ENCODE results near the gene CBX5.
A peak's percentile ranks its signal among the peaks of the same experiment; 100 is the strongest.

The CBX5 gene

GRCh38 chr12:54221402-54221984, 58.4 kb downstream of the CBX5 start:
- no peak overlapping the region for H2AFZ ChIP-seq (ENCODE audit: low read depth, low read length)
- H3K27me3 ChIP-seq (ENCODE audit: low read depth, low read length), result peaks cover 23% of the 10 kb centered on the region
- H4K20me1 ChIP-seq (ENCODE audit: insufficient read depth, low read length), result no peaks in the 10 kb centered on the region
- no peaks in the 10 kb centered on the region for H3K79me2 ChIP-seq (ENCODE audit: low read length)
- peaks cover 19% of the 10 kb centered on the region for H3K4me1 ChIP-seq (ENCODE audit: low read length)
- no peak overlapping the region for H3K9ac ChIP-seq (ENCODE audit: low read length)
- H3K4me3 ChIP-seq (ENCODE audit: low read length), result no peak overlapping the region
- no peaks in the 10 kb centered on the region for H3K9me3 ChIP-seq (ENCODE audit: insufficient read depth, low read length)
- H3K36me3 ChIP-seq (replicated peaks; ENCODE audit: low read depth, low read length), result no peaks in the 10 kb centered on the region
- no peak overlapping the region for H3K27ac ChIP-seq (ENCODE audit: low read length)
- no peak overlapping the region for H3K4me2 ChIP-seq (ENCODE audit: low read length)
- TF ChIP-seq EZH2phosphoT487 (IDR thresholded peaks at IDR 0.05; ENCODE audit: low read depth) (no peak), CTCF (IDR thresholded peaks at IDR 0.05; ENCODE audit: low read depth, low read length) (no peak)

- no peaks in the 10 kb centered on the region for H3K9me3 ChIP-seq (ENCODE audit: insufficient read depth, low read length)
- H3K36me3 ChIP-seq (replicated peaks; ENCODE audit: low read depth, low read length), result no peaks in the 10 kb centered on the region
- no peak overlapping the region; the same call in 1 of the 2 replicates for H3K9ac ChIP-seq (ENCODE audit: low read length)
- TF ChIP-seq EZH2phosphoT487 (IDR thresholded peaks at IDR 0.05; ENCODE audit: low read depth) (no peak), CTCF (IDR thresholded peaks at IDR 0.05; ENCODE audit: low read depth, low read length) (no peak)
- H4K20me1 ChIP-seq (ENCODE audit: insufficient read depth, low read length), result no peaks in the 10 kb centered on the region
- H3K4me3 ChIP-seq (ENCODE audit: low read length), result peak overlapping the region; percentile 62; the same call in 1 of the 2 replicates
- H3K4me1 ChIP-seq (ENCODE audit: low read length), result peaks cover 28% of the 10 kb centered on the region
- H3K27ac ChIP-seq (ENCODE audit: low read length), result no peak overlapping the region
- peak overlapping the region; percentile 28; the same call in 1 of the 2 replicates for H2AFZ ChIP-seq (ENCODE audit: low read depth, low read length)
- no peaks in the 10 kb centered on the region for H3K79me2 ChIP-seq (ENCODE audit: low read length)
- H3K27me3 ChIP-seq (ENCODE audit: low read depth, low read length), result peaks cover 31% of the 10 kb centered on the region
- H3K4me2 ChIP-seq (ENCODE audit: low read length), result peak overlapping the region; percentile 59
Observed at GRCh38 chr12:54220567-54220966, 59.4 kb downstream of the CBX5 start.

- peaks cover 31% of the 10 kb centered on the region for H3K27me3 ChIP-seq (ENCODE audit: low read depth, low read length)
- peaks cover 31% of the 10 kb centered on the region for H3K4me1 ChIP-seq (ENCODE audit: low read length)
- no peak overlapping the region for H3K27ac ChIP-seq (ENCODE audit: low read length)
- peak overlapping the region; percentile 28; the same call in 1 of the 2 replicates for H2AFZ ChIP-seq (ENCODE audit: low read depth, low read length)
- no peaks in the 10 kb centered on the region for H4K20me1 ChIP-seq (ENCODE audit: insufficient read depth, low read length)
- no peaks in the 10 kb centered on the region for H3K9me3 ChIP-seq (ENCODE audit: insufficient read depth, low read length)
- H3K4me3 ChIP-seq (ENCODE audit: low read length), result peak overlapping the region; percentile 62
- peak overlapping the region; percentile 12; the same call in 1 of the 2 replicates for H3K9ac ChIP-seq (ENCODE audit: low read length)
- H3K4me2 ChIP-seq (ENCODE audit: low read length), result peak overlapping the region; percentile 59
- no peaks in the 10 kb centered on the region for H3K36me3 ChIP-seq (replicated peaks; ENCODE audit: low read depth, low read length)
- H3K79me2 ChIP-seq (ENCODE audit: low read length), result no peaks in the 10 kb centered on the region
- TF ChIP-seq EZH2phosphoT487 (IDR thresholded peaks at IDR 0.05; ENCODE audit: low read depth), result no peak
- TF ChIP-seq CTCF (IDR thresholded peaks at IDR 0.05; ENCODE audit: low read depth, low read length), result peak; percentile 80
Observed at GRCh38 chr12:54220092-54220557, 59.8 kb downstream of the CBX5 start.

- no peak overlapping the region for H3K27ac ChIP-seq (ENCODE audit: low read length)
- H3K9me3 ChIP-seq (ENCODE audit: insufficient read depth, low read length), result no peaks in the 10 kb centered on the region
- peaks cover 39% of the 10 kb centered on the region for H3K27me3 ChIP-seq (ENCODE audit: low read depth, low read length)
- TF ChIP-seq EZH2phosphoT487 (IDR thresholded peaks at IDR 0.05; ENCODE audit: low read depth), result no peak
- TF ChIP-seq CTCF (IDR thresholded peaks at IDR 0.05; ENCODE audit: low read depth, low read length), result no peak
- peak overlapping the region; percentile 79 for H3K4me3 ChIP-seq (ENCODE audit: low read length)
- H3K4me2 ChIP-seq (ENCODE audit: low read length), result peak overlapping the region; percentile 99
- H4K20me1 ChIP-seq (ENCODE audit: insufficient read depth, low read length), result no peaks in the 10 kb centered on the region
- peak overlapping the region; percentile 65 for H3K9ac ChIP-seq (ENCODE audit: low read length)
- no peaks in the 10 kb centered on the region for H3K79me2 ChIP-seq (ENCODE audit: low read length)
- no peaks in the 10 kb centered on the region for H3K36me3 ChIP-seq (replicated peaks; ENCODE audit: low read depth, low read length)
- peaks cover 35% of the 10 kb centered on the region for H3K4me1 ChIP-seq (ENCODE audit: low read length)
- peak overlapping the region; percentile 81 for H2AFZ ChIP-seq (ENCODE audit: low read depth, low read length)
Observed at GRCh38 chr12:54217774-54218241, 62.1 kb downstream of the CBX5 start.
